AG10803 (cell line): Measurements from ENCODE around the gene RAB11A.

Experiments used
- DNase-seq: peaks from one replicate; pipeline ENCODE4 v3.0.0; 2010; ENCODE audit warnings: low read depth
- H3K4me3 ChIP-seq: 2 replicates; pipeline ENCODE4 v1.5.1; 2011; ENCODE audit warnings: mild to moderate bottlenecking, low read length, control low read depth
- TF ChIP-seq, protein P1 (sequence below): conservative IDR thresholded peaks from 2 replicates; pipeline ENCODE4 v1.5.1; 2011; ENCODE audit warnings: mild to moderate bottlenecking, low read length, control low read depth, inconsistent platforms

RAB11A gene

DNA sequence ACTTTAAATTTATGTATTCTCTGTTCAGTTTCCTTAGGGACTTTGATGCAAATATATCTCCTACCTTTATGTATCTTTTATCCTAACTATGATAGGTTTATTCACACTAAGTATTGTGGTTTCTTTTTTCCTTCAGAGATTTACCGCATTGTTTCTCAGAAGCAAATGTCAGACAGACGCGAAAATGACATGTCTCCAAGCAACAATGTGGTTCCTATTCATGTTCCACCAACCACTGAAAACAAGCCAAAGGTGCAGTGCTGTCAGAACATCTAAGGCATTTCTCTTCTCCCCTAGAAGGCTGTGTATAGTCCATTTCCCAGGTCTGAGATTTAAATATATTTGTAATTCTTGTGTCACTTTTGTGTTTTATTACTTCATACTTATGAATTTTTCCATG is 18.3 kb downstream of the RAB11A start:
- TF ChIP-seq, protein P1, sequence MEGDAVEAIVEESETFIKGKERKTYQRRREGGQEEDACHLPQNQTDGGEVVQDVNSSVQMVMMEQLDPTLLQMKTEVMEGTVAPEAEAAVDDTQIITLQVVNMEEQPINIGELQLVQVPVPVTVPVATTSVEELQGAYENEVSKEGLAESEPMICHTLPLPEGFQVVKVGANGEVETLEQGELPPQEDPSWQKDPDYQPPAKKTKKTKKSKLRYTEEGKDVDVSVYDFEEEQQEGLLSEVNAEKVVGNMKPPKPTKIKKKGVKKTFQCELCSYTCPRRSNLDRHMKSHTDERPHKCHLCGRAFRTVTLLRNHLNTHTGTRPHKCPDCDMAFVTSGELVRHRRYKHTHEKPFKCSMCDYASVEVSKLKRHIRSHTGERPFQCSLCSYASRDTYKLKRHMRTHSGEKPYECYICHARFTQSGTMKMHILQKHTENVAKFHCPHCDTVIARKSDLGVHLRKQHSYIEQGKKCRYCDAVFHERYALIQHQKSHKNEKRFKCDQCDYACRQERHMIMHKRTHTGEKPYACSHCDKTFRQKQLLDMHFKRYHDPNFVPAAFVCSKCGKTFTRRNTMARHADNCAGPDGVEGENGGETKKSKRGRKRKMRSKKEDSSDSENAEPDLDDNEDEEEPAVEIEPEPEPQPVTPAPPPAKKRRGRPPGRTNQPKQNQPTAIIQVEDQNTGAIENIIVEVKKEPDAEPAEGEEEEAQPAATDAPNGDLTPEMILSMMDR = no peak
- no peak for DNase-seq
- H3K4me3 ChIP-seq = no peak overlapping the region

DNA sequence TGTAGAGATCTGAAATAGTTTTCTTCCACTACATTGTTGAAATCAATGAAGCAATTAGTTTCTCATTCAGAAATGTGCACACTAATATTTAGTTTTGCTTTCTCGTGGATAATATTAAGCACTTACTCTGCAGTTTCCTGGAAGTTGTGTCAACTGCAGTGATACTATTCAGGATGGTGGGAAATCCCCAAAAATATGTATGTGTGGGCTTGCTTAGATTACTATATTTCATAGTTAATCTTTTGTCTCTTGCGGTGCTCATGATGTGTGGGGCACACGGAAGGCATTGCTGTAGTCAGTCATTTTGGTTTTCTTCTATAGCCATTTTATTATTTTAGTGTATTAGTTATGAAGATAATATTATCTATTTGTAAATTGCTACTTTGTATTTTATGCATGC is 19.7 kb downstream of the RAB11A start:
- no peak for DNase-seq
- TF ChIP-seq, protein P1 = no peak
- no peak overlapping the region for H3K4me3 ChIP-seq

DNA sequence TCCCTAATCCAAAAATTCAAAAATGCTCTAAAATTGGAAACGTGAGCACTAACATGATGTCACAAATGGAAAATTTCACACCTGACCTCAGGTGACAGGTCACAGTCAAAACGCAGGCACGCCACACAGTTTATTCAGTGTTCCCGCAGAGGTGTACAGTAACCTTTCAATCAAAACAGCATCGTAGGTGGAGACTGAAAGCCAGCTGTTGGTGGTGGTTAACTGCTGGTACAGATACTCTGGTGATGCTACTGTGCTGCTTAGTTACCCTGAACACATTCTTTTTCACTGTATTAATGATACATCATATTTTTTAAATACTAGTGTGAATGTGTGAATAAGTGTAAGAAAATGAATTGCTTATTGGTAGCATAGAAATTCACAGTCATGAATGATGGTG is 23.8 kb downstream of the RAB11A start:
- no peak for DNase-seq
- TF ChIP-seq, protein P1 = no peak
- no peak overlapping the region for H3K4me3 ChIP-seq

DNA sequence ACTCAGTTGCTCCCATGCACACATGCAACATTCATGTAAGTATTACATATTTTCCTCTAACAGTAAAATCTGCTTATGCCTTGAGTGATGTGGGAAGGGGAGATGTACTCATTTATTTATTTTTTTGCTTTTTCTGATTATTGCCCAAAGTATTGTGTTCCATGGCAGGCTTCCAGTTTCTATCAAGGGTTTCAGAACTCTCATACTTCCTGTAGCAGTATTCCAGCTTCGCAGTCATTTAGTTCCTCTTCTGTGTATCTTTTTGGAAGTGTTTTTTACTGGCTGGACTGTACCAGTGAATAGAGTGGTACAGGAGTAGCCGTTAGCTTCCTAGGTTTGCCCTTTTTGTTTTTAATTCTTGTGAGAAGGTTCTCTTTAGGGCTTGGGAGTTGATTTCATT is 26.9 kb downstream of the RAB11A start:
- no peak for DNase-seq
- TF ChIP-seq, protein P1 = no peak
- H3K4me3 ChIP-seq = no peak overlapping the region

DNA sequence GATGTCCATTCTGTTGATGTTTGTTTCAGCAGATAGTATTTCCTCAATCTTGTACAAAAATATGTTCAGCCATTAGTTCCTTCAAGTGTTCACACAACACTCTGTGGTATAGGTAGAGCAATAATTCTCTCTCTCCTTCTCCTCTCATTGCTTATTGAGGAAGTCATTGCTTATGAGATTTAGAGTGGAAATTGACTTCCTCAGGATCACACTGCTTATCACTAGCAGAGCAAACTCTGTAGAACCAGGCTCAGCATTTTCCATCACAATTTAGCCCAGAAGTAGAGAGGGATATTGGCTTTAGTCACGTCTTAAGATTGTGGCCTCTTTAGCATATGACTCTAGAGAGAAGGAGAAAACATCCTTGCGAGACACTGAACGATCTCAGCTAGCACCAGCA is 31.2 kb downstream of the RAB11A start:
- DNase-seq = no peak
- TF ChIP-seq, protein P1 = no peak
- no peak overlapping the region for H3K4me3 ChIP-seq

DNA sequence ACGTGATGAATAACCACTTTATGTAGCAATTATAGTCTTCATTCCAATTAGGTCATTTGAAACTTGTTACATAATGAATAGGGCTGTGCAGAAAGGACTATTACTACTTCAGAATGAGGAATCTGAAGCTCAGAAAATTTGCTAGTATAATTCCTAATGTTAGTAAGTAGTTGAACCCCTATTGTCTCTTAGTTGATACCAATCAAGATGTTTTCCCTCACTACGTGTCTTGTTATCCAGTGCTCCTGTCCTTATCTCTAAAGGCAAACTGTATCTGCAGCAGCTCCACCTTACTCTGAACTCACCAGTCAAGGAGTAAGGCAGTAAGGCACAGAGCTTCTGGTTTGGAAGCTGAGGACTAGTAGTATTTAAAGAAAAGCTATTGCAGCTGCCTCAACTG is 32.0 kb downstream of the RAB11A start:
- TF ChIP-seq, protein P1 = no peak
- DNase-seq = no peak
- H3K4me3 ChIP-seq = no peak overlapping the region

DNA sequence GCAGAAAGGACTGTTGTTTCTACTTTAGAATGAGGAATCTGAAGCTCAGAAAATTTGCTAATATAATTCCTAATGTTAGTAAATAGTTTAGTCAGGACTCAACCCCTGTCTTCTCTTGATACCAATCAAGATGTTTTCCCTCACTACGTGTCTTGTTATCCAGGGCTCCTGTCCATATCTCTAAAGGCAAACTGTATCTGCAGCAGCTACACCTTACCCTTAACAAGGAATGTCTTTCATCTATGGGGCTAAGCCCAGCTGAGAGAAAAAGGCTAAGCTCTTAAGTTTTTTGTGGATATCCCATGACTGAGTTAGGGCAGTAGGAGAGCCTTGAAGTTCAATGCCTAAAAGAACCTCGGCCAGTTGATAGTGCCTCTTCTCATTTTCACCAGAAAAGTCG is 32.5 kb downstream of the RAB11A start:
- DNase-seq = no peak
- H3K4me3 ChIP-seq = no peak overlapping the region
- TF ChIP-seq, protein P1 = no peak
